Mononuclear cell (primary cell): ENCODE measurements around the gene BICC1. TPM values are rescaled to one million over a fixed set of nuclear protein-coding genes. Genes with fewer than 3 reads are reported as not detected.

Experiments used
- H3K27me3 ChIP-seq: 2 replicates; pipeline ENCODE4 v1.6.0; 2011; ENCODE audit warnings: low read length, control low read depth; ENCODE audit not compliant: insufficient read depth
- H3K4me1 ChIP-seq: 2 replicates; pipeline ENCODE4 v1.5.1; 2011; ENCODE audit warnings: mild to moderate bottlenecking, low read length, control low read depth; ENCODE audit not compliant: insufficient read depth
- H3K4me3 ChIP-seq: 2 replicates; pipeline ENCODE4 v1.5.1; 2011; ENCODE audit warnings: mild to moderate bottlenecking, low read length, moderate library complexity
- H3K9me3 ChIP-seq: 2 replicates; pipeline ENCODE4 v1.5.1; 2011; ENCODE audit warnings: low read depth, mild to moderate bottlenecking, control low read depth, low read length
- total RNA-seq: library from RNA; depleted of rRNA; stranded (reverse); fragments of >200 nt; gene quantifications from one replicate; pipeline ENCODE4 v1.2.3, GENCODE V29; 2012

BICC1 gene
- total RNA-seq, 1 donor, result 0.21 TPM

GRCh38 chr10:58782876-58783851, 270.5 kb downstream of the BICC1 start:
- Histone ChIP-seq H3K27me3 (no peaks in the 10 kb centered on the region), H3K9me3 (no peaks in the 10 kb centered on the region), H3K4me3 (no peak overlapping the region)

GRCh38 chr10:58784361-58784760, 271.7 kb downstream of the BICC1 start:
- Histone ChIP-seq H3K4me3 (no peak overlapping the region), H3K27me3 (no peaks in the 10 kb centered on the region), H3K9me3 (no peaks in the 10 kb centered on the region), H3K4me1 (no peaks in the 10 kb centered on the region)

More at GRCh38 chr10:58782876-58783851, 270.5 kb downstream of the BICC1 start:
- no peaks in the 10 kb centered on the region for H3K4me1 ChIP-seq

- Histone ChIP-seq H3K27me3 (no peaks in the 10 kb centered on the region), H3K4me1 (no peaks in the 10 kb centered on the region), H3K9me3 (no peaks in the 10 kb centered on the region), H3K4me3 (no peak overlapping the region)
Measured at GRCh38 chr10:58785354-58785753, 272.7 kb downstream of the BICC1 start.

GRCh38 chr10:58791137-58791536, 278.5 kb downstream of the BICC1 start:
- H3K9me3 ChIP-seq, result no peaks in the 10 kb centered on the region
- H3K27me3 ChIP-seq, result no peaks in the 10 kb centered on the region
- no peaks in the 10 kb centered on the region for H3K4me1 ChIP-seq
- H3K4me3 ChIP-seq, result no peak overlapping the region

- no peak overlapping the region for H3K4me3 ChIP-seq
- no peaks in the 10 kb centered on the region for H3K9me3 ChIP-seq
- no peaks in the 10 kb centered on the region for H3K4me1 ChIP-seq
- no peaks in the 10 kb centered on the region for H3K27me3 ChIP-seq
Measured at GRCh38 chr10:58795560-58795959, 282.9 kb downstream of the BICC1 start.

- no peaks in the 10 kb centered on the region for H3K9me3 ChIP-seq
- no peaks in the 10 kb centered on the region for H3K27me3 ChIP-seq
- H3K4me1 ChIP-seq, result no peaks in the 10 kb centered on the region
- no peak overlapping the region for H3K4me3 ChIP-seq
Measured at GRCh38 chr10:58796242-58796641, 283.6 kb downstream of the BICC1 start.

GRCh38 chr10:58796824-58797223, 284.2 kb downstream of the BICC1 start:
- Histone ChIP-seq H3K4me3 (no peak overlapping the region), H3K9me3 (no peaks in the 10 kb centered on the region), H3K4me1 (no peaks in the 10 kb centered on the region), H3K27me3 (no peaks in the 10 kb centered on the region)

- Histone ChIP-seq H3K4me1 (no peaks in the 10 kb centered on the region), H3K4me3 (no peak overlapping the region), H3K9me3 (no peaks in the 10 kb centered on the region), H3K27me3 (no peaks in the 10 kb centered on the region)
Measured at GRCh38 chr10:58797356-58797755, 284.7 kb downstream of the BICC1 start.

GRCh38 chr10:58802047-58802446, 289.4 kb downstream of the BICC1 start:
- Histone ChIP-seq H3K27me3 (no peaks in the 10 kb centered on the region), H3K4me1 (no peaks in the 10 kb centered on the region), H3K9me3 (no peaks in the 10 kb centered on the region), H3K4me3 (no peak overlapping the region)

GRCh38 chr10:58806323-58806722, 293.7 kb downstream of the BICC1 start:
- no peaks in the 10 kb centered on the region for H3K4me1 ChIP-seq
- H3K9me3 ChIP-seq, result no peaks in the 10 kb centered on the region

GRCh38 chr10:58806970-58807628, 294.4 kb downstream of the BICC1 start:
- no peaks in the 10 kb centered on the region for H3K27me3 ChIP-seq
- no peaks in the 10 kb centered on the region for H3K4me1 ChIP-seq
- H3K9me3 ChIP-seq, result no peaks in the 10 kb centered on the region

More at GRCh38 chr10:58806323-58806722, 293.7 kb downstream of the BICC1 start:
- Histone ChIP-seq H3K4me3 (no peak overlapping the region), H3K27me3 (no peaks in the 10 kb centered on the region)

GRCh38 chr10:58807629-58808022, 295.0 kb downstream of the BICC1 start:
- no peaks in the 10 kb centered on the region for H3K27me3 ChIP-seq
- no peak overlapping the region for H3K4me3 ChIP-seq
- H3K4me1 ChIP-seq, result no peaks in the 10 kb centered on the region
- no peaks in the 10 kb centered on the region for H3K9me3 ChIP-seq

More at GRCh38 chr10:58806970-58807628, 294.4 kb downstream of the BICC1 start:
- H3K4me3 ChIP-seq, result no peak overlapping the region

GRCh38 chr10:58810751-58811150, 298.1 kb downstream of the BICC1 start:
- Histone ChIP-seq H3K4me3 (no peak overlapping the region), H3K9me3 (no peaks in the 10 kb centered on the region), H3K4me1 (no peaks in the 10 kb centered on the region), H3K27me3 (no peaks in the 10 kb centered on the region)

- no peaks in the 10 kb centered on the region for H3K4me1 ChIP-seq
- H3K4me3 ChIP-seq, result no peak overlapping the region
- H3K27me3 ChIP-seq, result no peaks in the 10 kb centered on the region
- H3K9me3 ChIP-seq, result no peaks in the 10 kb centered on the region
Measured at GRCh38 chr10:58813573-58813972, 300.9 kb downstream of the BICC1 start.

GRCh38 chr10:58817201-58817846, 304.7 kb downstream of the BICC1 start:
- no peaks in the 10 kb centered on the region for H3K4me1 ChIP-seq
- H3K9me3 ChIP-seq, result no peaks in the 10 kb centered on the region
- no peaks in the 10 kb centered on the region for H3K27me3 ChIP-seq
- H3K4me3 ChIP-seq, result no peak overlapping the region
